Type B pancreatic cell (in vitro differentiated cells): Measurements from ENCODE around the gene MRPL43. TPM values are rescaled to one million over a fixed set of nuclear protein-coding genes. Genes with fewer than 3 reads are reported as not detected.
A peak's percentile ranks its signal among the peaks of the same experiment; 100 is the strongest.

Experiments used
- DNase-seq: peaks from one replicate; pipeline ENCODE4 v3.0.0; 2021; ENCODE audit warnings: mixed read lengths; ENCODE audit not compliant: unreplicated experiment; ENCODE audit errors: extremely low spot score
- H3K27ac Mint-ChIP-seq: 2 replicates; pipeline ENCODE4 v1.8.0; 2021; ENCODE audit warnings: mild to moderate bottlenecking, mixed read lengths
- H3K27me3 Mint-ChIP-seq: 2 replicates; pipeline ENCODE4 v1.8.0; 2021; ENCODE audit warnings: mixed read lengths
- H3K36me3 Mint-ChIP-seq: 2 replicates; pipeline ENCODE4 v1.8.0; 2021; ENCODE audit warnings: mixed read lengths
- H3K4me1 Mint-ChIP-seq: one replicate; pipeline ENCODE4 v1.8.0; 2021; ENCODE audit warnings: mixed read lengths; ENCODE audit not compliant: unreplicated experiment
- H3K4me3 Mint-ChIP-seq: 2 replicates; pipeline ENCODE4 v1.8.0; 2021; ENCODE audit warnings: mild to moderate bottlenecking, mixed read lengths
- H3K9me3 Mint-ChIP-seq: 2 replicates; pipeline ENCODE4 v1.8.0; 2021; ENCODE audit warnings: mixed read lengths
- CTCF ChIP-seq: fragments of 200-600 bp; sonication (generic); conservative IDR thresholded peaks from 2 replicates; pipeline ENCODE4 v1.5.0; 2021; ENCODE audit warnings: antibody characterized with exemption, mild to moderate bottlenecking
- total RNA-seq: library from RNA; stranded (reverse); gene quantifications from 2 replicates; pipeline ENCODE4 v1.2.1, GENCODE V29; 2021; ENCODE audit warnings: low replicate concordance

Gene MRPL43
- total RNA-seq, 1 donor from 2014 or later: 74.2 TPM

DNA sequence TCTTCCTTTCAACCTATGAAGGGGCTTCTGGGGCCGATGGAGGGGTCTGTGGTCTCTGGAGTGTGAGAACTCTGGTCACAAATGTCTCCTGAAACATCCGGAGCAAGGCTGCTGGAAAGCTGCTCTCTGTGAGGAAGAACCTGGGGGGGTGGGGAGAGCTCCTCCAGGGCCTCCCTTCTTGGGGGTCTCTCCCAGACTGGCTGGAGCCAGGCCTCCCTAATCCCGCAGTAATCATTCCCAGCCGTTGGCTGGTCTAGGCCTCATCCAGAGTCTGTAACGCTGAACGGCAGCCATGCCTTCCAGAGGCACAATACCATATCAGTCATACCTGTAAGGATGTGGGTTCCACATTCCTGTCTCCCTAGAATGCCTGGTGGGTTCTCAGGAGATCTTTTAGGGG lies 7.9 kb upstream of the MRPL43 start:
- Mint-ChIP-seq H3K4me3 (peak overlapping the region; percentile 69), H3K27me3 (no peaks in the 10 kb centered on the region), H3K9me3 (no peaks in the 10 kb centered on the region), H3K27ac (peak overlapping the region; percentile 46), H3K4me1 (peaks cover 28% of the 10 kb centered on the region), H3K36me3 (peaks cover 15% of the 10 kb centered on the region)
- DNase-seq: no peak
- no peak for TF ChIP-seq CTCF

DNA sequence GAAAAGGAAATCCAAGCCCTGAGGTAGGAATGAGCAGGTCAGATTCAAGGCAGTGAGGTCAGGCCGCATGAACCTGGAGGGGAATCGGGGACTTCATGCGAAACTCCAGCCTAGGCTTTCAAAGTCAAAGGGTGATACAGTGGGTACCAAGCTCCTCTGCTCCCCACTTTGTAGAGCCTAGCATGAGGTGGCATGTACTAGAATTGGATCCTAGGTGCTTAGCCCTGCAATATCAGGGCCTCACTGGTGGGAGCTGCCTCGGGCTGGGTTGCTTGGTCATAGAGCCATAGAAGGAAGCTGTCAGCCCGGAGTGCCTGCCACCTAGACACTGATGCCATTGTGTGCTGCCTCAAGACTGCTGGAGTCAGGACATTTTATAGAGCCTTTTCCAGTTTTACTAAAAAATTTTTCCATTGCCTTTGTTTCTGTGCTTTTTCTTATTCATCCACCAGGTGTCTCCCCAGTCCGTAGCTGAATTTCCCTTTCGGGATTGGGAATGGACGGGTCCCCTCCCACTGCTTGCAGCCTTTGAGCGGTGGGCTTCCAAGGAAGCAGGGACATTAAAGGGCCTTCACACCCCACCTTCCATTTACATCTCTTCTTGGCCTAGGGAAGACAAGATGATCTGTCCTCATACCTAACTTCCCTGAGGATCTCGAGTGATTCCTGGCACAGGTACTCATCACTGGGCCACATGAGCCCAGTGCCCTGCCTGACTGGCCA lies 6.8 kb upstream of the MRPL43 start:
- peaks cover 28% of the 10 kb centered on the region for H3K4me1 Mint-ChIP-seq
- TF ChIP-seq CTCF: peak; percentile 81
- H3K27me3 Mint-ChIP-seq: no peaks in the 10 kb centered on the region
- no peaks in the 10 kb centered on the region for H3K9me3 Mint-ChIP-seq
- H3K27ac Mint-ChIP-seq: peak overlapping the region; percentile 46
- no peak for DNase-seq
- peaks cover 15% of the 10 kb centered on the region for H3K36me3 Mint-ChIP-seq
- H3K4me3 Mint-ChIP-seq: peak overlapping the region; percentile 38

- H3K4me3 Mint-ChIP-seq: no peak overlapping the region
- no peak for DNase-seq
- no peak for TF ChIP-seq CTCF
Observed at GRCh38 chr10:100989088-100989487, 1.8 kb upstream of the MRPL43 start.

GRCh38 chr10:100988166-100988565 lies 869 bp upstream of the MRPL43 start:
- Mint-ChIP-seq H3K27ac (peak overlapping the region; percentile 92), H3K4me3 (peak overlapping the region; percentile 98), H3K27me3 (no peaks in the 10 kb centered on the region), H3K4me1 (peaks cover 25% of the 10 kb centered on the region), H3K9me3 (no peaks in the 10 kb centered on the region), H3K36me3 (peaks cover 20% of the 10 kb centered on the region)
- no peak for TF ChIP-seq CTCF
- no peak for DNase-seq

More at GRCh38 chr10:100989088-100989487, 1.8 kb upstream of the MRPL43 start:
- H3K9me3 Mint-ChIP-seq: no peaks in the 10 kb centered on the region
- peaks cover 25% of the 10 kb centered on the region for H3K4me1 Mint-ChIP-seq
- H3K36me3 Mint-ChIP-seq: peaks cover 20% of the 10 kb centered on the region
- H3K27me3 Mint-ChIP-seq: no peaks in the 10 kb centered on the region
- no peak overlapping the region for H3K27ac Mint-ChIP-seq

- H3K9me3 Mint-ChIP-seq: no peaks in the 10 kb centered on the region
- H3K27ac Mint-ChIP-seq: peak overlapping the region; percentile 92
- DNase-seq: no peak
- peaks cover 20% of the 10 kb centered on the region for H3K36me3 Mint-ChIP-seq
- H3K4me1 Mint-ChIP-seq: peaks cover 25% of the 10 kb centered on the region
- no peaks in the 10 kb centered on the region for H3K27me3 Mint-ChIP-seq
- H3K4me3 Mint-ChIP-seq: peak overlapping the region; percentile 98
- TF ChIP-seq CTCF: no peak
Observed at GRCh38 chr10:100987685-100988049, 370 bp upstream of the MRPL43 start.

DNA sequence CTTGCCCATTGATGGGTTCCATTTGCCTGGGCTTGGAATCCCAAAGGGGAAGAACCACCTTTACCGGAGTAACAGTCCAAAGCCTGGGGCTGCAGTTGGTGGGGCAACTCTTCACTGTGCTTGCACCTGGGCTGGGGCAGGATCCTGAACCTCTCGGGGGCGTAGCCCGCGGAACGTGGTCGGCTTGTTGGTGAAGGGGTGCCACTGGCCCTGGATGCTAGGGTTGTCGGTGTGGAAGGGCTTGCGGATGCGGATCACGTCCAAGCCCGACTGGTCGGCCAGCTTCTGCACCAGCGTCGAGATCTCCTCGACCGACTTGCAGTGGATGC lies 710 bp downstream of the MRPL43 start:
- no peaks in the 10 kb centered on the region for H3K27me3 Mint-ChIP-seq
- no peaks in the 10 kb centered on the region for H3K9me3 Mint-ChIP-seq
- peaks cover 20% of the 10 kb centered on the region for H3K36me3 Mint-ChIP-seq
- no peak for TF ChIP-seq CTCF
- H3K4me3 Mint-ChIP-seq: peak overlapping the region; percentile 98
- peak overlapping the region; percentile 92 for H3K27ac Mint-ChIP-seq
- no peak for DNase-seq
- H3K4me1 Mint-ChIP-seq: peaks cover 25% of the 10 kb centered on the region
